ENCODE data around the gene SLC25A25.

SLC25A25 gene

DNA sequence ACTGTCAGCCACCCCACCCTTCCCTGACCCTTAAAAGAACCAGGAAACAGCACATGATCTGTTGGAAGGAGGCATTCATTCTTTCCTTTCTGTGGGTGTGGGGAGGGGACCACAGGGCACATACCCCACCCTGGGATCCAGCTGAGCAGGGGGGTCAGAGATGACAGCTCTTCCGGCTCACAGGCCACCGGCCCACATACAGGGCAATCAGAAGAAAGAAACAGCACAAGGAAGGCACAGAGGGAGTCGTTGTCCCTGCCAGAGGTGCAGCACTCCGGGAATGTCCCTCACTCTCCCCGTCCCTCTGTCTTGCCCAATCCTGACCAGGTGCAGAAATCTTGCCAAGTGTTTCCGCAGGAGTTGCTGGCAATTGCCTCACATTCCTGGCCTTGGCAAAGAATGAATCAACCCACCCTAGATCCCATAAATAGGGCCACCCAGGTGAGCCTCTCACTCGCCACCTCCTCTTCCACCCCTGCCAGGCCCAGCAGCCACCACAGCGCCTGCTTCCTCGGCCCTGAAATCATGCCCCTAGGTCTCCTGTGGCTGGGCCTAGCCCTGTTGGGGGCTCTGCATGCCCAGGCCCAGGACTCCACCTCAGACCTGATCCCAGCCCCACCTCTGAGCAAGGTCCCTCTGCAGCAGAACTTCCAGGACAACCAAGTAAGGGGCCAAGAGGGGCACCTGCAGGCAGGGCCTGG, 81.1 kb downstream of the SLC25A25 start, which contains the start of gene LCN2:
Gene LCN2, plus strand, starts transcription at position 453 of the 701 bp plus-strand sequence. Its CDS starts 73 bp downstream, at position 526.
- no peak for DNase-seq

DNA sequence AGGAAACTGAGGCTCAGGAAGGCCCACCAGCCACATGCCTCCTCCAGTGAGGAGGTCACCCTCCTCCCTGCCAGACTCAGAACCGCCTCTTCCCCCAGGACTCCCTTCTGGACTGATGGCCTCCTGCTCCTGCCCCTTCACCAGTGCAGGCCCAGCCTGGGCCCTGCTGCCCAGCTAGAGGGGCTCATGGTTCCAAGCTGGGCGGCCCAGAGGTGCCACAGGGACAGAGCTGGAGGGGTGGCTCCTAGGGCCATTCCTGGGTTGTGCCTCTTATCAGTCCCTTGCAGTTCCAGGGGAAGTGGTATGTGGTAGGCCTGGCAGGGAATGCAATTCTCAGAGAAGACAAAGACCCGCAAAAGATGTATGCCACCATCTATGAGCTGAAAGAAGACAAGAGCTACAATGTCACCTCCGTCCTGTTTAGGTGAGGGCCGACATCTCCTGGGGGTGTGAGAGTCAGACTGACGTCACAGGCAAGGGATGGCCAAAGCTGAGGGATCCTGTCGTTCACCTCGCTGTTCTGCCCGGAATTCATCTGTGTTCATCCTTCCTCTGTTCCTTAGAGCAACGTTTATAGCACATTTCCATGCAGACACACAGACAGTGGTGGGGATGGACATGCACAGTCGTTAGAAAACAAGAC, 82.0 kb downstream of the SLC25A25 start:
- DNase-seq, result no peak

- DNase-seq, result no peak
Observed at GRCh38 chr9:128150594-128151308, 82.7 kb downstream of the SLC25A25 start.

GRCh38 chr9:128151309-128152132, 83.5 kb downstream of the SLC25A25 start:
- no peak for DNase-seq

DNA sequence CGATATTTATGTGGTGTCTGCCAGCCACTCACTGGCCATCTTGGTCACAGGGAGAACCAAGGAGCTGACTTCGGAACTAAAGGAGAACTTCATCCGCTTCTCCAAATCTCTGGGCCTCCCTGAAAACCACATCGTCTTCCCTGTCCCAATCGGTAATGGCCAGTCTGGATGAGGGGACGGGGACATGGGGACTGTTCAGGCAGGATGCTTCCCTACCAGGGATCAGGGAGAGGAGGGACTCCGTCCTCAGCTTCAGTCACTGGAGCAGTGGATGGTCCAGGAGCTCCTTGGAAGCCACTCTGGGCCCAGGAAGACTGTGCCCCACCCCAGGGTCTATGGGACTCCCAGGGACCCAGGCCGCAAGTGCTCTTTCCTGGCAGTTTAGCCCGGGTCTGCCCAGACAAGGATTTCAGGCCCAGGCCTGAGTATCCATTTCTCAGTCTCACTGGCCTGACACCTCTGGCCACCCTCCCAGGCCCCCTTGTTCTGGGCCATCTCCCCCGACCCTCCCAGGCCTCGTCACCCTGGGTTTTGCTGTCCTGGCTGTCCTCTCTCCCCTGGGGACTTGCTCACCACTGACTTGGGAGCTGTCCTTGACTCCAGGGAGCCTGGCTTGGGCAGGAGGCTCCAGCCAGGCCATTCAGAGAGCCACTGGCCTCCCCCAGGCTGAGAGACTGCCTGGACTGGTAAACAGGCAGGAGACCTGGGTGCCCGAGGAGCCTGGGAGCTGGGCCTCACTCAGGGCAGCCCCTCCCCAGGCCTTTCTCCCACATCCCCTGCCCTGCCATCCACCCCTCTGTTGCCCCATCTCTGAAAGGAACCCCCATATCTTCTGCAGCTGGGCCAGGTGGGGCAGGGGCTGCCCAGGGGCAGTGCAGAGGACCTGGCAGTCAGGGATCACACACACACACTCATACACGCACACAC, 84.4 kb downstream of the SLC25A25 start:
- no peak for DNase-seq

GRCh38 chr9:128153060-128153946, 85.3 kb downstream of the SLC25A25 start:
- DNase-seq, result no peak

DNA sequence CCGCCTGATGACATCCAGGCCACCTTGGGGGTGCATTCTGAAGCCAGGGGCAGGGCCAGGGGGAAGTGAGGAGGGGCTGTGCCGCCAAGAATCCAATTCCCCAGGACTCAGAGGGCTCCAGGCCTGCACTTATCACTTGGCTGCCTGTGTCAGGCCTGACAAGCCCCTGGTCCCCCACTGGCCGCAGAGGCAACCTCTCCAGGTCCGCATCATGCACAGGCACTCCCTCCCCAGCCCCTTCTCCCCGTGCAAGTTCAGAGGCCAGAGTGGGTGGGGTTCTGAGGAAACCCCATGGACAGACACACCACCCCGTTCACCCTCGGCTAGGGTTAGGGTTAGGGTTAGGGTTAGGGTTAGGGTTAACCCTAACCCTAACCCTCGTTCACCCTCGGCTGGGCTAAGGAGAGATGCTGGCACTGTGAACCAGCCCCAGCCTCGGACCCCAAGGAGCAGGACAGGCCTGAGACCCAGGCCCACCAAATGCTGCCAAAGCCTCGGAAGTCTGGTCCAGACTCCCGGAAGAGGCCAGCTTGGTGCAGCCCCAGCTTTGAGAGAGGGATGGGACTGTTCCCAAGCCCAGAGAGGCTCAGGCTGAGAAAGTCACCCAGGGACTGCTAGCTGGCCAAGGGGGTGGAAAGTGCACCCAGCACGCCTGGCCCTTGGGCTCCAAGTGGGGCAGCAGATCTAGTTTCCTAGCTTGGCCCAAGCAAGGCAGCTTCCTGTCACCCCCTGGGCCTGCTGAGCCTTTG, 86.1 kb downstream of the SLC25A25 start:
- no peak for DNase-seq

DNA sequence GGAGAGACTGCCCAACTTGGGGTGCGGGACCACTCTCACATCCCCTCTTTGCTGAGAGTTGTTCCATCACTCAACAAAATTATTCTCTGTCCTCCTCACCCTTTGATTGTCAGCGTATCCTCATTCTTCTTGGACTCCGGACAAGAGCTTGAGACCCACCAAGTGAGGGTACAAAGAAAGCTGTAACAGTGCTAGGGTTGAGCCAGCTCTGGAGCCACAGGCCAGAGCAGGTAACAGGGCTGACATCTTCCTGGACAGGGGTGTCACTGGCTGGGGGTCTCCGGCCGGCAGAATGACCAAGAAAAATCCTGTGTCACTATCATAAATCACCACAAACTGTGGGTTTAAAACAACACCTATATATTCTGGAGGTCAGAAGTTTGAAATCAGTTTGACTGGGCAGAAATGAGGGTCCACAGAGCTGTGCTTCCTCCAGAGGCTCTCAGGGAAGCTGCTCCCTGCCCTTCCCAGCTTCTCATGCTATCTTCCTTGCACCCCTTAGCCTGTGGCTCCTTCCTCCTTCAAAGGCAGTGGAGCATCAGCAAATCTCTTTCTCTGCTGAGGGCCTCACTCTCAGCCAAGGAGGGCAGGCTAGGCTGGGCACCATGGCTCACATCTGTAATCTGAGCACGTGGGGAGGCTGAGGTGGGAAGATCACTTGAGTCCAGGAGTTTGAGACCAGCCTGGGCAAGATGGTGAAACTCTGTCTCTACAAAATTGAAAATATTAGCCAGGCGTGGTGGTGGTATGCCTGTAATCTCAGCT, 87.9 kb downstream of the SLC25A25 start:
- DNase-seq, result no peak
